HPDE6-E6E7 (cell line): ENCODE data around the gene EYA3.

Experiments used
- DNase-seq: peaks from one replicate; pipeline ENCODE4 v3.0.0; 2011; ENCODE audit warnings: missing footprints; ENCODE audit errors: extremely low spot score

The EYA3 gene

DNA sequence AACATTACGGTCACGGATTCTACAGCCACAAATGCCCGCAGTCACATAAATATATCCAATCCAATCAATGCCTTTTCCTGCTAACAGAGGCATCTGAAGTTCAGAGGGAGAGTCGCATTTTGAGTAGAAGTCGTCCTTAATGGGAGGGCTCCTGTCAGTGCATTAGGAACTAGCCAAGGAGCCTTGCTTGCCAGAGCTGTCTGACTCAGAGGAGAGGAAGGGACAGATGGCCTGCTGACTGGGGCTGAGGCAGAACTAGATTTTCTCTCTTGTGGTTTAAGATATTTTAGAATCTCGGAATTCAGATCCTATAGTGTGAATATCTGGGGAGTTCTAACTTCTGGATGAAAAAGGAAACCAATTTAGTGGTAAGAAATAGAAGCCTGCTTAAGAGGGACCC, 118.0 kb downstream of the EYA3 start:
- DNase-seq, result no peak

DNA sequence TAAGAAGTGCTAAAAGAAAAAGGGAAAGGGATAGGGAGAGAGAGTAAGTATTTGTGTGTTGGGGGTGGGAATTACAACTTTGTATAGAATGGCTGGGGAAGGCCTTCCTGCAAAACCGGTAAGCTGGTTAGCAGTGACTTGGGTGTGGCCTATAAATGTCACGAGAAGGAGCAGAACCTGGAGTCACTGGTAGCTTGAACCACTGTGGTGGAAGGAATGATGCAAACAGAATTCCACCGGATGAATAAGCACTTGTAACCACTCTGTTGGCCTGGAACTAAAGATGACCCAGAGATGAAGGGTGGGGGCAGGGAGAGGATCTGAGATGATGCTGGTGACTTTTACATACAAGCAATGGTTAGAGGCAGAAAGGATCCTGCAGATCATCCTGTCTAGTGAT, 119.7 kb downstream of the EYA3 start:
- DNase-seq, result peak; percentile 50

DNA sequence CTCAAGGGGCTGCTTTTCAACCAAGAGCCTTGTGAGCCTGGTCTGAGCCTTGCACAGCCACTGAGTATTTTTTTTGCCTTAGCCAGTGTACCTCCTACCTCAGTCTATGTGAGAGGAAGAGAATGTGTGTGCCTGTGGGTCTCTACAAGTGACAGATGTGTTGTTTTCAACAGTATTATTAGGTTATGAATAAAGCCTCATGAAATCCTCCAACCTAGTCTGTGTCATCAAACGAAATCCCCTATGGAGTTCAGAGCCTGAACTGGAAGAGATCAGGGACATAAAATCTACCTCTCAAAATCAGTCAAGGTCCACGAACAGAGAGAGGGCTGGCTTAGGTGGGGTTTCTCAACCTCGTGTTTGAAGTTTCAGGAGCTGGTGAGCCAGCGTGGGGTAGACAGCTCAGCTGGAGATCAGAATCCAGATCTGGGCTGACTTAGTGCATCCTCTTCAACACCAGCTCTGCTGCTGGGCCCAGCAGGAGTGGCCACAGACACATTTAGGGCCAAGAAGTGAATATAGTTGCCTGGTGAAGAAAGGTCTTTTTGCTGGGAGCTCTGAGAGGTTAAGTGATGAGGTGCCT, 120.4 kb downstream of the EYA3 start:
- DNase-seq, result no peak

DNA sequence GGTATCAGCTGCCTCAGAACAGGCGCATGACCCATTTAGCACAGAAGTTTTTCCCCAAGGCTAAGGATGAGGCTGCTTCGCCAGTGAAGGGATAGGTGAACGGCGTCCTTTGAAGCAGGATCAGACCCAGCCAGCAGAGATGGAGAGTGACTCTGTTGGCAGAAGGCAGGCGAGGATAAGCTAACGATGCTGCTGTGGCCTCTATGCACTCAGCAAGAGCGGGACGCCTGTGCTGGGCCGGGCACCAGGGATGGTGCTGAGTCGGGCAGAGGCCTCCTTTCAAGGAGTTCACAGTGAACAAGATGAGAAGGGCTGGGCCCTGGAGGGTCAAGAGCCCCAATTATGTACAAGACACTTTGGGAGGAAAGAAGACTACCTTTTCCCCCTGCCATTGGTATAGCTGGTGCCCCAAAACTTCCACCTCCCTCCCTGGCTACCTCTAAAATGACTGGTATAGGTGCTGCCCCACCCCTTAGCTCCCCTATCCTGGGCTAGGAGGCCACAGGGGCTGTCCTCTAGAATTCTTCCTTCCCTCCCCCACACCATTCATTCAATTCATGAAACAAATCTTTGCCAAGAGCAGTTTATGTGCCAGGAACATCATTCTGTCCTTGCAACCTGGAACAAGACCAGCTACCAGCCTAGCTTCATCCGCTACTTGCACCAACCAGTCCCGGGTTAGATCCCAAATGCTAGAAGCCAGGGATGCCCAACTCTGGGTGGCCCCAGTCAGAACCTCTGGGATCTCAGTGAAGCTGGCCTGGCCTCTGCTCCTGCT, 121.1 kb downstream of the EYA3 start:
- no peak for DNase-seq

DNA sequence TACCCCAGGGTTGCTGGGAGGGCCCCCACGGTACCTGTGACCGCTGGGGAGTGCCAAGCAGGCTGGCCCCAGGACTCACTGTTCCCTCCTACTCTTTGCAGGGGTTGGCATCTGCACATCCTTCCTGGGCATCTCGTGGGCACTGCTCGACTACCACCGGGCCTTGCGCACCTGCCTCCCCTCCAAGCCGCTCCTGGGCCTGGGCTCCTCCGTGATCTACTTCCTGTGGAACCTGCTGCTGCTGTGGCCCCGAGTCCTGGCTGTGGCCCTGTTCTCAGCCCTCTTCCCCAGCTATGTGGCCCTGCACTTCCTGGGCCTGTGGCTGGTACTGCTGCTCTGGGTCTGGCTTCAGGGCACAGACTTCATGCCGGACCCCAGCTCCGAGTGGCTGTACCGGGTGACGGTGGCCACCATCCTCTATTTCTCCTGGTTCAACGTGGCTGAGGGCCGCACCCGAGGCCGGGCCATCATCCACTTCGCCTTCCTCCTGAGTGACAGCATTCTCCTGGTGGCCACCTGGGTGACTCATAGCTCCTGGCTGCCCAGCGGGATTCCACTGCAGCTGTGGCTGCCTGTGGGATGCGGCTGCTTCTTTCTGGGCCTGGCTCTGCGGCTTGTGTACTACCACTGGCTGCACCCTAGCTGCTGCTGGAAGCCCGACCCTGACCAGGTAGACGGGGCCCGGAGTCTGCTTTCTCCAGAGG, 121.9 kb downstream of the EYA3 start:
- peak; percentile 33 for DNase-seq

DNA sequence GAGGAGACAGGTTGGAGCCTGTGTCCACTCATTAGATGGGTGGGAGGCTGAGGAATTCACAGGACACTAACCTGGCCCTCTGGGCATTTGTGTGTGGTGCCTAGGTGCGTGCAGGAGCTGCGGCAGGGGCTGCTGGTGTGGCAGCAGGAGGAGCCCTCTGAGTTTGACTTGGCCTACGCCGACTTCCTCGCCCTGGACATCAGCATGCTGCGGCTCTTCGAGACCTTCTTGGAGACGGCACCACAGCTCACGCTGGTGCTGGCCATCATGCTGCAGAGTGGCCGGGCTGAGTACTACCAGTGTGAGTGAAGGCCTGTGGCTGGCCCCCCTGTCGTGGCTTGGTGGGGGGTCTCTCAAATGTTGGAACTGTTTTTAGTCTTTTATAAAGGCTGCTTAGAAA, 125.0 kb downstream of the EYA3 start:
- DNase-seq, result no peak

DNA sequence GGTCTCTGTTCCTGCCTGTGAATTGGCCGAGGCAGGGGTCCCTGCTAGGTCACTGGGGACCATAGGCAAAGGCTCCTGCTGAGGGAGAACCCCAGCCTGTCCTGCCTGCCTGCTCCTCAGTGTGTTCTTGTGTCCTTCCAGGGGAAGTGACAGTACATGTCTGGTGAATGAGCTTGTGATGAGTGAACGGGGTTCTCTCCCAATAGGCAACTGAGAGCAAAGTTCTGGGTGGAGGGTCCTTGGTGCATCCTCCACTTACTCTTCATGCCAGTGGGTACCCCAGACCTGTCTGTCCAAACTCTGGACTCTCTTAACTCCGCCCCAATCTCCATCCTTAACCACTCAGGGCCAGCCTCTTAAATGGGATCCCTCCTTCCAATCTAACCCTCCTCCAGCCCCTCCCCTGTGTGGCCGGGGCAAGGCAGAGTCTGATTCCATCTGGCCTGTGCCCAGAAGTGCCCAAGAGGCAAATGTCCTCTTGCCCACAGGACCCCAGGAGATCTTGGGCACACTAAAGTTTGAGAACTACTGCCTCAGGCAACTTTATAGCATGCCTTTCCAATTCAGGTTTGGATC, 126.7 kb downstream of the EYA3 start:
- no peak for DNase-seq

DNA sequence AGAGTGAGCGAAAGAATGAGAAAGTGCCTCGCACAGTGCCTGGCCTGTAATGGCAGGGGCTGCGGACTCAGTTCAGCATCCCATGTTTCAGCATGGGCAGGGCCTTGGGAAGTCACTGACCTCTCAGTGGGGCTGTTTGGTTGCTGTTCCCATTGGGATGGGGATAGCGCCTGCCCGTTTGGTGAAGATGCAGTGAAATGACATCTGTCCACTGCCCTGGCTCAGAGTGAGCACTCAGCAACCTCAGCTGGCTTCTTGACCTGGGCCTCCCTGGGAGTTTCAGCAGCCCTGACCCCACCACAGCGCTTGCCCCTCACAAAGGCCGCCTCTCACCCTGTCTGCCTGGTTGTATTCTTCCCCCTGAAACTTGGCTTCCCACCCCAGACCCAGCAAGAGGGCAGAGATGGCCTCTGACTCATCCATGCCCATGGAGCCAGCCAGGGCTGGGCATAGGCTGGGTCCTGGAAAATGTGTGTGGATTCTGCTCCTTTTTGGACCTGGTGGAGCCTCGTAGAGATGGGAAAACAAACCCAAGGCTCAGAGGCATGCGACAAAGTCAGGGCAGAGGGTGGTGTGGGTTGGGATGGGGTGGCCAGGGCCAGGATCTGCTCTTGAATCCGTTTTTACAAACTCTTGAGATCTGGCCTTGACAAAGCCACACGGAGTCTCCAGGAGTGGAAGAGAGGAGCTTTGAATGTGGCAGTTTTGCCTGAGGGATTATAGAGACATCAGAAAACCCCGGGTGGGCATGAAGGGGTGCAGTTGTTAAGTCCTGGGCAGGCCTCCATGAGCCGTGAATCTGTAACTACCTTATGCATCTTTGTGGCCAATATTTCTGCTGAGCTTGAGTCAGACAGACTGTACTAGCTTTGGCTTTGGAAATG, 127.4 kb downstream of the EYA3 start:
- DNase-seq, result no peak

DNA sequence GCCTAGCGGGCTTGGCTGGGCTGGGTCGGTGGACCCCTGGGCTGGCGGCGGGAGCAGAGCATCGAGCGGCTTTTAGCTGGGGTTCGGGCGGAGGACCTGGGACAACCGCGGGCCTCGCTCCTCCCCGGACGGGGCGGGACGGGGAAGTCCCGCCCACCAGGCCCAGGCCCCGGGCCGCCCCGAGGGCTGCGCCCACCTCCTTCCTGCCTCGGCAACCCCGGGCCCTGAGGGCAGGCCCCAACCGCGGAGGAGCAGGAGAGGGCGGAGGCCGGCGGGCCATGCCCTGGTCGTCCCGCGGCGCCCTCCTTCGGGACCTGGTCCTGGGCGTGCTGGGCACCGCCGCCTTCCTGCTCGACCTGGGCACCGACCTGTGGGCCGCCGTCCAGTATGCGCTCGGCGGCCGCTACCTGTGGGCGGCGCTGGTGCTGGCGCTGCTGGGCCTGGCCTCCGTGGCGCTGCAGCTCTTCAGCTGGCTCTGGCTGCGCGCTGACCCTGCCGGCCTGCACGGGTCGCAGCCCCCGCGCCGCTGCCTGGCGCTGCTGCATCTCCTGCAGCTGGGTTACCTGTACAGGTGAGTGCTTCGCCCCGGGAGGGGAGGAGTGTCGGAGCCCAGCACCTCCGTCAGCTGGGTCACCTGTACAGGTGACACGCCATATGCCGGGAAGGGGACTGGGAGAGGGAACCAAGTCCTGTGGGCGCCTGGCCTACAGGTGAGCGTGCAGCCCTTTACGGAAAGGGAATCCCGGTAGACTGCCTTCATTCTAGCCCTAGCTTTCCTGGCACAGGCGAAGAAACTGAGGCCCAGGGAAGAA, 128.4 kb downstream of the EYA3 start, which contains the start of gene XKR8:
Gene XKR8 (plus strand): TSS at position 182 of the 812 bp plus-strand sequence. CDS start 97 bp downstream, at position 279.
- DNase-seq, result peak; percentile 84

DNA sequence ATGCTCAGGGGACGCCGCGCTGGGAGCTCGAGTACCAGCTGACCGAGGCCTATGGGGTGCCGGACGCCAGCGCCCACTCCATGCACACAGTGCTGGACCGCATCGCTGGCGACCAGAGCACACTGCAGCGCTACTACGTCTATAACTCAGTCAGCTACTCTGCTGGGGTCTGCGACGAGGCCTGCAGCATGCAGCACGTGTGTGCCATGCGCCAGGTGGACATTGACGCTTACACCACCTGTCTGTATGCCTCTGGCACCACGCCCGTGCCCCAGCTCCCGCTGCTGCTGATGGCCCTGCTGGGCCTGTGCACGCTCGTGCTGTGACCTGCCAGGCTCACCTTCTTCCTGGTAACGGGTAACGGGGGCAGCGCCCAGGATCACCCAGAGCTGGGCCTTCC, 129.9 kb downstream of the EYA3 start:
- no peak for DNase-seq

DNA sequence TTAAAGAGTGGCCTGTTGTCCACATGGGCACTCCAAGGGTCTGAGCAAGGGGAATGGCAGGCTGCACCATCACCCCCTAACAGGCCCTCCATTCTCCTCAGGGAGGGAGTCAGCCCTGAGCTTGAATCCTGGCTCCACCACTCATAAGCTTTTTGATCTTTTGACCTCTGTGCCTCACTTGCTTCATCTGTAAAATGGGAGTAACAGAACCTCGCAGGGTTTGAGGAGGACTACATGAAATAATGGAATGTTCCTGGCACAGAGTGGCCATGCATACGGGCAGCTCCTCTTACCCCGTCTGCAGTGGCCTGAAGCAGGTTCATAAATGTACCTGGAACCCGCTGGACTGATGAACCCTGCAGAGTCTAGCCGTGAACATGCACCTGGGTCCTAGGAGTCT, 130.8 kb downstream of the EYA3 start:
- no peak for DNase-seq

DNA sequence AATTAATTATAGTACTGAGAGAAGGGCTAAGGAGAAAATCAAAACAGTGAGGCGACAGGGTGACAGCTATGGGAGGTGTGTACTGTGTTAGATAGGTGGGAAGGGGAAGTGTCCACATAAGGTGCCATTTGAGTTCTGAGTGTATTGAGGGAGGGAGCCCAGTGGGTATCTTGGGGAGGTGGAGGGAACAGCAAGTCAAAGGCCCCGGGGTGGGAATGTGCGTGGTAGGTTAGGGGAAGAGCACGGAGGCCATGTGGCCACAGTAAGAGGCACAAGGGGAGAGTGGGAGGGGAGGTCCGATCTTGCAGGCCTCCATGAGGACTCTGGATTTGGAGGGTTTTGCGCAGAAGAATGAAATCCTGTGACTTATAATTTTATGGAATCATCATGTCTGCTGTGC, 131.6 kb downstream of the EYA3 start:
- no peak for DNase-seq

DNA sequence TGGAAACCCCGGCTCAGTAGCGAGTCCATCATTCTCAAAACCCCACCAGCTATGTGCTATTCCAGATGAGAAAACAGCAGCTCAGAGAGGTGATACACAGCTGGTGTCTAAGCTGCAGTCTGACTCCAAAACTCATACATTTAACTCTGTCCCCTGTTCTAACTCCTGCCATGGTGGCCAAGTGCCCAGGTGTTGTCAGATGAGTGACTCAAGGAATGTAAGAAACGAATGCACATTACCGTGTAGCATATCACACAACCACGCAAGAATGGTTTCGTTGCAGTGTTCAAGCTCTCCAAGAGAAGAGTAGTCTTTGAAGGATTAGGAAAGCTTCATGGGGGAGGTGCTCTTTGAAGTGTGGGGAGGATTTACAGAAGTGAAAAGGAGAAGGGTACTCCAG, 133.3 kb downstream of the EYA3 start:
- no peak for DNase-seq

DNA sequence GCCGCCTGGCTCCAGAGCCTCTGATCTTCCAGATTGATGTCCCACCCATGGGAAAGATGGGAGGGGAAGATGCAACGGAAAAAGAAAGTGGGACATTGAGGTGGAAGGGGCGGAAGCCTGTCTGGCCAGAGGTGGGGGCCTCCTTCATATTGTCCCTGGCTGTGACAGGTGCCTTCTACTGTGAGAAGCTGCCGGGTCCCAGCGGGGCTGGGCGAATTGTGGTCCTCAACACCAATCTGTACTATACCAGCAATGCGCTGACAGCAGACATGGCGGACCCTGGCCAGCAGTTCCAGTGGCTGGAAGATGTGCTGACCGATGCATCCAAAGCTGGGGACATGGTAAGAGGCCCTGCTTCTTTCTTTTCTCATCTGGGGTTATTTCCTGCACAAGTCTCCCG, 134.2 kb downstream of the EYA3 start:
- DNase-seq, result no peak

DNA sequence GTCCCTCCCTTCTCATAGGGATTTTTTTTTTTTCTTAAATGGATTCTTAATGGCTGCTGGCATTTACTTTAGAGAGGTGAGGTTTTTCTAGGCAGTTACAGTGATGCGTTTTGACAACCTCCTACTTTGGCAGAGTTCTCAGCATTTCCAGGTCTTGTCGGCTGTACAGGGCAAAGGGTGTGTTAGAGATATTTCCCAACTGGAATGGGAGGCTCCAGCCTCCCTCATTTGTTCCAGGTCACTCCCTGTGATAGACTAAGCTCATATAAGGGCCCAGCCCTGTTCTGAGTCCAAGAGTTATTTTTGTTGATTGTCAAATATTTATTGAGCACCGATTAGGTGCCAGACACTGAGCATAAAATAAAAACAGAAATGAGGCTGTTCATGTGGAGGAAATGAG, 136.3 kb downstream of the EYA3 start:
- no peak for DNase-seq

DNA sequence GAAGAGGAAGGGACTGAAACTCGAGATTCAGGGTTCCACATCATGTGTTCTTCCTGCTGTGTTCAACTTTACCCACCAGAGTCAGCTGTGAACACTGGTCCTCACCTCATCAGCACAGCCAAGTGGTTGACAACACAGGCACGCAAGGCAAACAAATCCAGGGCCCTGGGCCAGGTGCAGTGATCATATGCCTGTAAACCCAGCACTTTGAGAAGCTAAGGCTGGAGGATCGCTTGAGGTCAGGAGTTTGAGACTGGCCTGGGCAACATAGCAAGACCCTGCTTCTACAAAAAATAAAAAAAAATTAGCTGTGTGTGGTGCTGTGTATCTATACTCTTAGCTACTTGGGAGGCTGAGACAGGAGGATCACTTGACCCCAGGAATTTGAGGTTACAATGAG, 137.0 kb downstream of the EYA3 start:
- DNase-seq, result no peak

DNA sequence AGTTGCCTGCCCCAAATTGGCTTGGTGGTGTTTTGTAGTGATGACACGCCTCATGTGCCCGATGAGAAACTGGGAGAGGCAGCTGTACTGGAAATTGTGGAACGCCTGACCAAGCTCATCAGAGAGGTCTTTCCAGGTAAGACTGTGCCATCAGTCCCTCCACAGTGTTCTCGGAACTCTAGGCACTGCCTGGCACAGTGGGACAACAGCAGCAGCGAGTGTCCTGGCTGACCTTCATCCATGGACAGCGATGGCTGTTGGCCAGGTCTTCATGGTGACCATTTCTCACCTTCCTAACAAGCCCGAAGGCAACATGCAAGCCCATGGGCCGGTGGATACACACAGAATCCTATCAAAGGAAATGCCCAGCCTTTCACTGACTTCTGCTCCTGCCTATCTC, 139.4 kb downstream of the EYA3 start:
- no peak for DNase-seq

DNA sequence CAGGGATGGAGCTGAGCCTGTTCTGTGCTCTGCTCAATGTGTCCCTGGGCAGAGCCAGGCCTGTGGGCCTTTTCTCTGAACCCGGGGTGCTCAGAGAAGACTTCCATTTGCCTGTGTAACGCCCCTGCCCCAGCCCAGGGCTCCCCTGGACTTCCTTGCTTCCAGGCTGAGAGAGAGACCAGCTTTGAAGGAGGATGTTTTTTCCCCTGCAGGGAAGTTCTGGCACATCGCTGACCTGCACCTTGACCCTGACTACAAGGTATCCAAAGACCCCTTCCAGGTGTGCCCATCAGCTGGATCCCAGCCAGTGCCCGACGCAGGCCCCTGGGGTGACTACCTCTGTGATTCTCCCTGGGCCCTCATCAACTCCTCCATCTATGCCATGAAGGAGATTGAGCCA, 143.4 kb downstream of the EYA3 start:
- no peak for DNase-seq

DNA sequence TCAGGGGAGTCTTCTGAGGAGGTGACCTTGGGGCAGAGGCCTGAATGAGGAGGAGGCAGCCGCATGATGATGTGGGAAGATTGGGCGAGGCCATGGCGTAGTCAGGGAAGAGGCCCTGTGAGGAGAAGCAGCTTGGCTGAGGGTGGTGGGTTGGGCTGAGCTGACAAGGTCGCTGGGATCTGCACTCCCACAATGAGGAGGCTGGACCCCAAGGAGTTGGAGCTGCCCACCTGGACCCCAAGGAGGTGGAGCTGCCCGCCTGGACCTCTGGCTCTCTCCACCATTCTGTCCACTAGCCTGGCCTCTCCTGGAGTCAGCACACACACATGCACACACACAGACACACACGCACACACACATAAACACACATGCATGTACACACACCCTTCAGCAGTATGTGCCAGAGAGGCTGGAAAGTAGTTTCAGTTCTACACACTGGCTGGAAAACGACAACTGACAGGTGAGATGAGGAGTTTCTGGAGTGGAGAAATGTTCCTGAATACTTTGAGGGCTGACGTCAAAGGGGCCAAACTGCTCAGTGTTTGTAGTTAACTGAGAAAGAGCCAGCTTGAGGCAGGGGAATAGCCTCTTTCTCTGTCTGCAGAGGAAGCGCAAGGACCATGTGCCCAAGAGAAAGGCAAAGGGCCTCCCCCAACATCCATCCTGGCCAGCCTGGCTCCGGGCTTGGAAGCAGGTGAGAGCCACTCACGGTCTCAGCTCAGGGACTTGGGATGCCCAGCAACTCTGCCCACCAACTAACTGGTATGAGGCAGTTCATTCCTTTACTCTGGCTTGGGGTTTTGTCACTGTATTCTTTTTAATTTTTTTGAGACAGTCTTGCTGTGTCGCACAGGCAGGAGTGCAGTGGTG, 146.5 kb downstream of the EYA3 start:
- DNase-seq, result no peak
